Retinal pigment epithelial cell (primary cell): ENCODE data around the gene MEPCE.

Experiments
- DNase-seq: peaks from one replicate; pipeline ENCODE4 v3.0.0-alpha.2; 2010; ENCODE audit warnings: low read depth
- H3K4me3 ChIP-seq: 2 replicates; pipeline ENCODE4 v1.5.1; 2011; ENCODE audit warnings: mild to moderate bottlenecking, low read length, control low read depth, moderate library complexity
- TF ChIP-seq, protein P1 (sequence below): conservative IDR thresholded peaks from 2 replicates; pipeline ENCODE4 v1.5.1; 2011; ENCODE audit warnings: low read depth, low read length, control low read depth, inconsistent platforms

Gene MEPCE

DNA sequence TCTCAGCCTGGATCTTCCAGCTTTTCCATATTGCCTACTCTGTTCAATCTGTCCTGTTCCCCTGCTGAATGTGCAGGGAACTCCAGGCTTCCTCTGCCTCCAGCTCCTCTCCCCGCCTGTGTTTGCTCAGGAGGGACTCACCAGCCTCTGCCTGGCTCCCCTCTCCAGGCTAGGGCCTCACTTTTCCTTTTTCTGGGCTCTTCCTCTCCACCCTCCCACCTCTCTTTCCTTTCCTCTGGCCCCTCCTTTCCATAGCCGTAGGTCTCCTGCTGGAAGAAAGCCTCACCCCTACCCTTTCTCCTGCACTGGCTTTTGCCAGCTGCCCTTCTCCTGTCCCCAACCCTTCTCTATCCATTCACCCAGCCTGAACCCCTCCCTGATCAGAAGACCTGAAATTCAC is 31.4 kb upstream of the MEPCE start:
- H3K4me3 ChIP-seq: no peak overlapping the region
- DNase-seq: no peak
- TF ChIP-seq, protein P1, sequence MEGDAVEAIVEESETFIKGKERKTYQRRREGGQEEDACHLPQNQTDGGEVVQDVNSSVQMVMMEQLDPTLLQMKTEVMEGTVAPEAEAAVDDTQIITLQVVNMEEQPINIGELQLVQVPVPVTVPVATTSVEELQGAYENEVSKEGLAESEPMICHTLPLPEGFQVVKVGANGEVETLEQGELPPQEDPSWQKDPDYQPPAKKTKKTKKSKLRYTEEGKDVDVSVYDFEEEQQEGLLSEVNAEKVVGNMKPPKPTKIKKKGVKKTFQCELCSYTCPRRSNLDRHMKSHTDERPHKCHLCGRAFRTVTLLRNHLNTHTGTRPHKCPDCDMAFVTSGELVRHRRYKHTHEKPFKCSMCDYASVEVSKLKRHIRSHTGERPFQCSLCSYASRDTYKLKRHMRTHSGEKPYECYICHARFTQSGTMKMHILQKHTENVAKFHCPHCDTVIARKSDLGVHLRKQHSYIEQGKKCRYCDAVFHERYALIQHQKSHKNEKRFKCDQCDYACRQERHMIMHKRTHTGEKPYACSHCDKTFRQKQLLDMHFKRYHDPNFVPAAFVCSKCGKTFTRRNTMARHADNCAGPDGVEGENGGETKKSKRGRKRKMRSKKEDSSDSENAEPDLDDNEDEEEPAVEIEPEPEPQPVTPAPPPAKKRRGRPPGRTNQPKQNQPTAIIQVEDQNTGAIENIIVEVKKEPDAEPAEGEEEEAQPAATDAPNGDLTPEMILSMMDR: no peak

DNA sequence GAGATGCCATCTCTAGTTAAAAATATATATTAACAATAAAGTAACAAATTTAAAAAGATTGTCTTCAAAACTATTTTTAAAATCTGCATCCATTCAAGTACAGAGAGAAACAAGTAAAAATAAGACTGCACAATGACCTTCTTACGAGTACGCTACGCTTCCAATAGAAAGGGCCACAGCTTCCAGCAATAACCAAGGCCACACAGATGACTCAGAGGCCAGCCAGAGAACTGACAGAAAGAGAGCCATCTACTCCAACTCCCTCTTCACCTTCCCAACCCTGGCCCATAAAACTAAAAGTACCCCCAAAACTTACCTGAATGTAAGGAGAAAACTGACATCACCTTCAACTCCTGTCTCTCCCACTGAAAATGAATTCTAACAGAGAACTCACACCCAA is 29.6 kb upstream of the MEPCE start:
- TF ChIP-seq, protein P1: no peak
- H3K4me3 ChIP-seq: no peak overlapping the region
- no peak for DNase-seq

GRCh38 chr7:100400656-100401055 is 29.0 kb upstream of the MEPCE start:
- H3K4me3 ChIP-seq: no peak overlapping the region
- TF ChIP-seq, protein P1: peak; percentile 9
- DNase-seq: no peak

DNA sequence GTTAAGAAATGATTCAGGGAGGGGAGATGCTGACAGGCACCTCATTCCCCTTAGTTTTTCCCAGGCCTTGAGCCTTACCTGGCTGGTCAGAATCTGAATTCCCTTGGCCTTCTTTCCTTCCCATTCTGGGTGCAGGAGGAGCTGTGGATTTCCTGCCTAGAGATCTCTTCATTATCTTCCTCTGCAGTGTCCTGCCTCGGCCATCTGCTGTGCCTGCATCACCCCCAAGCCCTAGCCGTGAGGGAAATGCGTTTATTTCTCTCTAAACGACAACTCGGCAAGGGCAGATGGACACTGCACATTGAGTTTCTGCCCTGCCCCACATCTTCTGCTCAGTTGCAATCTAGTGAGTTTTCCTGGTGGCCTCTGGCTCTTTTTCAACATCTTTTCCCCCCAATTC is 27.8 kb upstream of the MEPCE start:
- H3K4me3 ChIP-seq: no peak overlapping the region
- TF ChIP-seq, protein P1: no peak
- DNase-seq: no peak

DNA sequence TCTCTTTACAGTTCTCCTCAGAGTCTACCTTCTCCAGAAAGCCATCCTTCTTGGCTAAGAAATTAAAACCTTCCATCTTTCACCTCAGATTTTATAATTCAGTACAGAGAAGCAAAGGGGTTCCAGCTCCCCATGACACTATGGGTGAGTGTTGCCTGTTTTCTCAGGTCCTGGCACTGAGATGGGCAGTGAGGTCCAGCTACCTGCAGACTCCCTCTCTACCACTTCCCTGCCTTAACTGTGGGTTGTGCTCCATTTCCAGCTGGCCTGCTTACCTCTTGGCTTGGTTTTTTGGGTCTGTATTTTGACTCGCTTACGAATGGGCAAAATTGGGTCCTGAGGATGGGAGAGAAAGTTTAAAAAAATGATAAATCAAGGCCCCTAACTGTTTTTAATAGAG is 27.4 kb upstream of the MEPCE start:
- H3K4me3 ChIP-seq: no peak overlapping the region
- TF ChIP-seq, protein P1: no peak
- DNase-seq: no peak

DNA sequence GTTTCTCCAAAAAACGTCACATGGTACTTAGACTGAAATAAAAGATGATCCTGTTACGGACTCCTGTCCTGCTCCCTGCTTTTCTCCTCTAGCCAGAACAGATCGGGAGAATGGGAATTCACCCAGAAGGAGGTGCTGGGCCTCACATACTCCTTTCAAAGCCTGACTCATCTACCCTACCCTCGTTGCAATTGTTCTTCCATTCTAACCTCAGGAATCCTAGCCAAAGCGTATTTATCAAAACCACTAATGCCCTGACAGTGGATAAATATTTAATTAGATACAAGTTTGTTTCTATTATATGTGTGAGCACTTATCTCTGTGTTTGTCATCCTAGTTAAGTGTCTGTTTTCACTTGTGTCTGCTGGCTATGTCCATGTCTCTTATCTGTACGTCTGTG is 22.9 kb upstream of the MEPCE start:
- TF ChIP-seq, protein P1: no peak
- DNase-seq: no peak
- no peak overlapping the region for H3K4me3 ChIP-seq

DNA sequence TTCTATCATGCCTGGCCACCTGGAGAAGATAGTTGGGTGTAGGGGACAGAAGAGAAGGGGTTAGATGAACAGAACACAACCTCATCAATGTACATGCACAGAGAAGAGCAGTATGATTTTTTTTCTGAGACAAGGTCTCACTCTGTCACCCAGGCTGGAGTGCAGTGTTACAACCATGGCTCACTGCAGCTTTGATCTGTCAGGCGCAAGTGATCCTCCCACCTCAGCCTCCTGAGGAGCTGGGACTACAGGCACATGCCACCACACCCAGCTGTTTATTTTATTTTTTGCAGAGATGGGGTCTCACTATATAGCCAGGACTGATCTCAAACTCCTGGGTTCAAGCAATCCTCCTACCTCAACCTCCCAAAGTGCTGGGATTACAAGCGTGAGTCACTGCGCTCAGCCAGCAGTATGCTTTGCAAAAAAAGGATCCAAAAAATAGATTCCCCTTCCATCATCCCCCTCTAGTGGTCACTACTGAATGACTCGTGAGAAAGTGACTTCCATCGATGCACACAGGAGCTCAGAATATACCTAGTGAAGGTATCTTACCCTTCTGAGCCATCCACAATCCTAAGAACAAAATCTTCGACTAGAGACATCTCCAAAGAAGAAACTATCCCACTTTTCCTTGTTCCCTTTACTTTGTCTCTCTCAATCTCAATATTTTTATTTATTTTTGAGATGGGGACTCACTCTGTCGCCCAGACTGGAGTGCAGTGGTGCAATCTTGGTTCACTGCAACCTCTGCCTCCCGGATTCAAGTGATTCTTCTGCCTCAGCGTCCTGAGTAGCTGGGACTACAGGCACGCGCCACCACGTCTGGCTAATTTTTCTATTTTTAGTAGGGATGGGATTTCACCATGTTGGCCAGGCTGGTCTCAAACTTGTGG is 22.1 kb upstream of the MEPCE start:
- TF ChIP-seq, protein P1: peak; percentile 78
- DNase-seq: peak; percentile 30
- H3K4me3 ChIP-seq: no peak overlapping the region
